HT1080 (cell line): ENCODE data around the gene BEST2. TPM values are rescaled to one million over a fixed set of nuclear protein-coding genes. Genes with fewer than 3 reads are reported as not detected.

Experiments
- DNase-seq: peaks from one replicate; pipeline ENCODE4 v3.0.0-alpha.2; 2015; ENCODE audit warnings: low read depth
- total RNA-seq: library from RNA; depleted of rRNA; stranded (reverse); fragments of >200 nt; shearing (Covaris generic); gene quantifications from 2 replicates; pipeline ENCODE4 v1.2.3, GENCODE V29; 2014

BEST2 gene
- total RNA-seq, 1 experiment from 2014 or later: not detected

DNA sequence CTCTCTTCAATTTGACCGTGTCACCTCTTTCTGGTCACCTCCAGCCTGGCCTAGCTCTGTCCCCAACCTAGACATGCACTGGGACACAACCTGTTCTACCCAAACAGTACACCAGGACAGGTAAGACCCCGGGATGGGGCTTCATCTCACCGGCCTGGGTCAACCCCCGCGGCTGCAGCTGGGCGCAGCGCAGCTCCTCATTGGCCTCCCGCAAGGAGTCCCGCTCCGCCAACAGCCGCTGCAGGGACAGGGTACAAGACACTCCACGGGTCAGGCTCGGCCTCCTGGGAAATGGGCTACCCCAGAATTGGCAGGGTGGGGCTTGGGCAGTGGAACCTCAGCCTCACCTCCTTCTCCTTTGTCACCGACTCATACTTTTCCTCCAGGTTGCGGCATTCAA is 16.1 kb downstream of the BEST2 start:
- DNase-seq: no peak

- no peak for DNase-seq
These were observed 18.1 kb downstream of the BEST2 start for GRCh38 chr19:12769689-12770088.

DNA sequence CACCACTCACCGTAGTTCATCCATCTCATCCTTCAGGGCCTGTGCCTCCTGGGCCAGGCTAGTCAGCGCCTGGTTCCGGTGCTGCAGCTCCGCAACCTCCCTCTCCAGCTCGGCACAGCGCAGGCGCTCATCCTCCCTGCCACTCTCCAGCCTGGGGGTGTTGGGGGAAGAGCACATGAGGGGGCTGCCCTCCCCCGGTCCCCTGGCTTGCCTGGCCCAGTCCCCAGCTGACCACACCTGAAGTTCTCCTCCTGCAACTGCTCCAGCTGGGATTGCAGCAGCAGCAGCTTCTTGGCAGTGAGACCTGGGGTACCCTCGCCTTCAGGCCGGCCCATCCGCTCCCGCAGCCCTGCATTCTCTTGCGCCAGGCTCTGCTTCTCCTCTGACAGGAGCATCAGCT is 19.3 kb downstream of the BEST2 start:
- DNase-seq: no peak

DNA sequence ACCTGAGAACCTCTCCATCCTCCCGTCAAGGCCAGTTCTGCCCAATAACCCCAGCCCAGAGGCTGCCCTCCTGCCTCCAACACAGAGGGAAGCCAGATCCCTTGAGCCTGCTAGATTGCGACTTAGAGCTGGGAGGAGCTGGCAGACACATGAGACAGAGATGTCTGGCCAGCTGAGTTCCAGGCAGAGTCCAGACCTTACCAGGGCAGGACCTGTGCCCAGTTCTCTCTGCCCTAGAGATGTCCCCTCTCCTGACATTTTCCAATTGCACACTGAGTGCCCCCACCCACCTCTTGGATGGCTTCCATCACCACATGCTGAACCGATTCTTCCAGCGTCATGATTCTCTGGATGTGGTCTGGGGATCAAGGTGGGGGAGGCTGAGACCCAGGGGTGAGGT is 20.7 kb downstream of the BEST2 start:
- DNase-seq: no peak

DNA sequence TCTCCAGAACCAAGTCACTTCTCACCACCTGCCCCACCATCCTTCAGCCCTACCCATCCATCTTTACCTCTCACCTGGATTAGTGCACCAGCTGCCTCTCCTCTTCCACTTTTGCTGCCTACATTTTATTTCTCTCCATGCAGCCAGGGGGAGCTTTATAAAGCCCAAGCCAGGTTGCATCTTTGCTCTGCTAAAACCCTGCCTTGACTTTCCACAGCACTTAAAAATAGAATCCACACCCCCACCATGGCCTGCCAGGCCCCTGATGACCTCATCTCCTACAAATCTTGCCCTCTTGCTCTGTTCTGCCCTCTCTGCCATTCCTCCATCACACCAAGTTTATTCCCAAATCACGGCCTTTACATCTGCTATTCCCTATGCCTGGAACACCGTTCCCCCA is 22.0 kb downstream of the BEST2 start:
- peak; percentile 42 for DNase-seq

- no peak for DNase-seq
These were observed 23.3 kb downstream of the BEST2 start, which contains the start of gene HOOK2 for GRCh38 chr19:12774588-12775555. TSS of gene HOOK2 (minus strand) at chr19:12775552. CDS start at chr19:12775449, 103 bp downstream.

- DNase-seq: peak; percentile 73
These were observed 25.8 kb downstream of the BEST2 start for GRCh38 chr19:12777217-12778016.

GRCh38 chr19:12778017-12778904 is 26.7 kb downstream of the BEST2 start:
- peak; percentile 80 for DNase-seq

- DNase-seq: no peak
These were observed 27.2 kb downstream of the BEST2 start for GRCh38 chr19:12778905-12779161.

DNA sequence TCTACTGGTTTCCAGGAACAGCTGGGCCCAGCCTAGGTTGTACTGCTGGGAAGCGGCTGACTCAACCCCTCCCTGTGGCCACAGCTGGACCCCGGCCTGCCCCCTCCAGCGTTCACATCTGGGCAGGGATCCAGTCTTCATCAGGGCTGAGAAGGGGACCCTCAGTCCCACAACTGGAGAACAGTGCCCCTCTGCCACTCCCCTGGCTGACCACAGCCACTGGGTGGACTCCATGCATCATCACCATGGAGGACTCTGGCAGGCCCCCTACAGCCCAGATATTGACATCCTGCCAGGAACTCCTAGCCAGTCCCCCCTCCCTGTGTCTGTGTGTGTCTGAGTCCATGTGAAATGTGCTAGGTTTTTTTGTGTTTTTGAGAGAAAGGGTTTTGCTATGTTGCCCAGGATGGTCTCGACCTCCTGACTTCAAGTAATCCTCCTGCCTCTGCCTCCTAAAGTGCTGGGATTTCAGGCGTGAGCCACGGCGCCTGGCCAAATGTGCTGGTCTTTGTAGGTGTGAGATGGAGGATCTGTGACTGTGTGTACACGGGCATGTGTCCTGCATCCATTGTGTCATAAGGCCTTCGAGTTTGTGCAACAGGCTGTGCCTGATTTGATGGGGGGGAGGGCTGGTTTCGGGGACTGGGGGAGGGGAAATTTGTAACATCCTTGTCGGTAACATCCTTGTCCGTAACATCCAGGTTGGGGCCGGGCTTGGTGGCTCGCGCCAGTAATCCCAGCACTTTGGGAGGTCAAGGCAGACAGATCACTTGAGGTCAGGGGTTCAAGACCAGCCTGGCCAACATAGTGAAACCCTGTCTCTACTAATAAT is 27.8 kb downstream of the BEST2 start:
- DNase-seq: peak; percentile 72

DNA sequence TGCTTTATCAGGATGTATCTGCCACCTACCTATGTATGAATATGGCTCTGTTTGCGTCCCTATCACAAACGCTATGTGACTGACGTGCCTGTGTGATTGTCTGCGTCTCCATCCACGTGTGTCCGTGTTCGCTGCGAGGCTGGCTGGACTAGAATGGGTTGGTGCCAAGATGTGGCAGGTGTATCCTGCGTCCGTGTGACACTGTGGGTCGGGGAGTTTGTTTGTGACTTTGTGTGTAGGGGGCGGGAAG is 30.5 kb downstream of the BEST2 start:
- no peak for DNase-seq

- DNase-seq: peak; percentile 80
These were observed 31.1 kb downstream of the BEST2 start for GRCh38 chr19:12782424-12783290.

DNA sequence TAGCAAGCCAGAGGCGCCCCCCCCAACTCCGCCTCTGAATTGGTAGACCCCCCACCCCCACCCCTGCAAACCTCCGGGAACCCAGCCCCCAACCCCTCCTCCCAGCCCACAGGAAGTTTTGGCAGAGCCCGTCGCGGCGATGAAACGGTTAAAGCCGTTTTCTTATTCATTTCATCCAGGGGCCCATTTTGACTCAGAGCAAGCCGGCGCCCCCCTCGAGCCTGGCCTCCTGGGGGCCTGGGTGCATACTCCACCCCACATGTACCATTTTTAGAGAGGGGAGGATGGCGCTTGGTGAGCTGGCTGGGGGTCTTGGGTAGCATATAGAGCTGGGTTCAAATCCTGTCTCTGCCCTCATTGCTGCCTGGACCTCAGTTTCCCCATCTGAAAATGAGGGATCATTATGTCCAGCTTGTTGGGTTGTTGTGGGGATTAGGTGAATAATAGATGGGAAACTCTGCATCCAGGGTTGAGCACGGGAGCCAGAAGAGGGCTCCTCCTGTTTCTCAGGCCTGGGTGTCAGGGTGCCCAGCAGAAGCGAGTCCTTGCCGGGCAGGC is 31.8 kb downstream of the BEST2 start:
- DNase-seq: no peak

- DNase-seq: no peak
These were observed 32.3 kb downstream of the BEST2 start for GRCh38 chr19:12783849-12784393.

GRCh38 chr19:12784394-12784870 is 32.8 kb downstream of the BEST2 start:
- no peak for DNase-seq

DNA sequence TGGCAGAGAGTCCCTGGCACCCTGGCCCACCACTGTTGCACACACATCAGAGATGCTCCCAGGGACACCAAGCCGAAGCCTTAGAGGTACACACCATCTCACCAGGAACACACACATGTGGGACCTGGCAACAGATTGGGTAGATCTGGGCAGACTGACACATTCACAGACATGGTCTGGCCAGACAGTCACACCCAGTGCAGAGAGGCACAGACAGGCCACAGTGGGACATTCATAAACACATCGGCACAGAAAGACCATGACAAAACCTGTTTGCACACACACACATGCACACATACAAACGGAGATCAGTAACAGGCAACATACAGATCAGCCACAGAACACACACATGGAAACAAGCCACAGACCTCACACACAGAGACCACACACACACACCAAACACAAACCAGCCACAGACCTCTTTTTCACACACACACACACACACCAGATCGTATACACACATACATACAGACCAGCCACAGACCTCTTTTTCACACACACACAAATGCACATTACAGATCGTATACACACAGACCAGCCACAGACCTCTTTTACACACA is 33.4 kb downstream of the BEST2 start:
- no peak for DNase-seq

DNA sequence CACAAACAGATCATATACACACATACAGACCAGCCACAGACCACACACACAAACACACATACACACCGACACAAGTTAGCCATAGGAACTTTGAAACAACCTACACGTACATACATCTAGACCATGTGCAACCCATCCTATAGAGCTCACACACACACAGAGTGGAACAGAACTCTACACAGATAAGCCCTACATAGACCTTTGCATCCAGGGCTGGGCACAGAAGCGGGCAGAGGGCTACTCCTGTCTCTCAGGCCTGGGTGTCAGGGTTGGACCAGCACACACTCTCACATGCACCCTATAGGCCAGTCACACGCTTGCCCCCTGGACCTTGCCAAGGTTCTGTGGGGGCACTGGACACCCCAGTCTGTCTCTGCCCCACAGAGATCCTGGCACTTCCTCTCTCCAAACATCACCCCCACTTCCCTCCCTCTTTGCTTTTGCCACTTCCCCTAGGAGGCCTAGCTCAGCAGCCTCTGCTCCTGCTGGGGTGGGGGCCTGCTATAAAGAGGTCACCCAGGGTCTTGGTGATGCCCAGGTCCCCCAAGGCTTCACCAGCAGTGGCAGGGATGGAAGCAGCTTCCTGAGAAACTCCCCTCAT is 33.9 kb downstream of the BEST2 start:
- DNase-seq: no peak

GRCh38 chr19:12786141-12786870 is 34.7 kb downstream of the BEST2 start:
- DNase-seq: no peak
